Measurements from ENCODE around the gene PIP4K2A.

PIP4K2A gene

DNA sequence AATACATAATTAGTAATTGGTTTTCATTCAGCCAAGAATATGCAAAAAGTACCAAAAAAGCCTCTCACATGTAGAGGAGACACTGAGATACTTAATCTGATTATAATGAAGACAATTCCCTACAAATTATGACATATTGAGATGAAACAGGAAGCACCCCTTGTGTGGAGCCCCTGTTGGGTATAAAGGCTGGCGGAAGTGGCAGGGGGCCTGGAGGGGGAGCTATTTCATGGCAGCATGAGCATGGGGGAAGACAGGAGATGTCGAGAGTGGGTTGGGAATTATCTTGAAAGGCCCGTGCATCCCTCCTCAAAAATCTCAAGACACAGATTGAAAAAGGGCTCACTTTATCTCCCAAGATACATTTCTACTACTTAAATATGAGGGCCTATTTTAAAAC is 96.9 kb downstream of the PIP4K2A start:
- no peak for DNase-seq

DNA sequence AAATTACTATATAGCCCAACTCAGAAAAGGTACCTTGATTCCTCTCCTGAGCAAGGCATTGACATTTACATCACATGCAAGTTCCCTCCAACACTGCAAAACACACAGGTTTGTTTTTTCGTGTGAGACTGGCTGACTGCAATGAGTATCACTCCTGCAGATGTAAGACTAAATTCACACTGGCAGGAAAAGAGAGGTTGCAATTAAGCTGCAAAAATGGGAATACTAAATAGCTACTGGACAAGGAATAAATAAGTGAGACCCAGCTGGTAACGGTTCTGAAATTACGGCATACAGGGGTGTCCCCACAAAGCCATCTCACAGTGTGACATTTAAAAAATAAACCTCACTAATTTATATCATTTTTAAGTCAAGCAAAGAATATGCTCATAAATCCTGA is 97.3 kb downstream of the PIP4K2A start:
- no peak for DNase-seq

DNA sequence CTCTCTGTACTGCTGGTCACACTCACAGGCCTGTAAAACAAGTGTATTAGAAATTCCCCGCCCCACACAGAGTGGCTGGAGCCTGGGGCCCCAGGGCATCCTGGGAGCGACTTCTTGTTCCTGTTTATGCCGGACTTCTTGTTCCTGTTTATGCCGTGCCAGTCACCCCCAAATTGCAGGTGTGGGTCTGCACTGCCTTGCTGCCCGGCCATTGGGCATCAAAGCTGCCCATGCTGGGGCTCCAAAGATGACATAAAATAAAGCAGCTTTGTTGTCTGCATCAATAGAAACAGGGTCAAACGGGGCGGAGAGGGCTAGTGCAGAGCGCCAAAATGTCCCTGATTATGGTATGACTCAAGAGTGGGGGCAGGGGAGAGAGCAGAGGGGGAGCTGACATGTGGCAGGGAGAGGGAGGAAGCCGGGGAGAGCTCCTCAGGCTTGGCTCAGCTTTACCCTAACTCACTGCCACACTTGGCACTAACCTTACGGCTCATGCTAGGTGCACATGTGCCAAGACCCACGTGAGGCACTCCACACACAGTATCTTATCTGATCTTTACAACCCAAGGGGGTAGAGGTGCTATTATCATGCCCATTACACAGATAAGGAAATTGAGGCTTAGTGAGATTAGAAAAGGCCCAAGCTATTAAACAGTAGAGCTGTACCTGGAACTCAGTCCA is 98.4 kb downstream of the PIP4K2A start:
- peak; percentile 46 for DNase-seq

DNA sequence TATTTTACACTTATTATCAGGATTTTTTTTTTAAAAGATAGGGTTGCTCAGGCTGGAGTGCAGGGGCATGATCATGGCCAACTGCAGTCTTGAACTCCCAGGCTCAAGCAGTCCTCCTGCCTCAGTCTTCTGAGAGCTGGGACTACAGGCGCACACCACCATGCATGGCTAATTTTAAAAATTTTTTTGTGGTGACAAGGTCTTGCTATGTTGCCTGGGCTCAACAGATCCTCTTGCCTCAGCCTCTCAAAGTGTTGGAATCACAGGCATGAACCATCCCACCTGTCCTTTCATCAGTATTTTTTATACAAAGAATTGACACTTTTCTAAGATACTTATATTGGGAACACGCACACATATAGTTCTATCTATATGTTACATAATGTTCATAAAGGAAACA is 99.3 kb downstream of the PIP4K2A start:
- DNase-seq: no peak

DNA sequence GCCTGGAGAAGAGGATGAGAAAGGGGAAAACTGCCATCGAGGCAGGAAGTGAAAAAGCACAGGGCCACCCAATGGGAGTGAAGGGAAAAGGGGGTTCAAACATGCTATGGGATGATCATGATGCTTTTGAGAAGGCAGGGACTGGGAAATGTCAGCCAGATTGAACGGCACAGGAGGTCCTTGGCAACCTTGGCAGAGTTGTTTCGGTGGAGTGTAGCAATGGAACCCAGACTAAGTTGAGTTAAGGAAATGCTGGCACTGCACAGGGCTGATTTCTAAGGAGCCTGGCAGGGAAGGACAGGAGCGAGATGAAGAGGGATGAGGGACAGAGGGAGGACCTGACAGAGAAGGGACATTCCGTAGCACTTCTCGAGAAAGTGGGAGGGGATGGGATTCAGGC is 101.4 kb downstream of the PIP4K2A start:
- no peak for DNase-seq

DNA sequence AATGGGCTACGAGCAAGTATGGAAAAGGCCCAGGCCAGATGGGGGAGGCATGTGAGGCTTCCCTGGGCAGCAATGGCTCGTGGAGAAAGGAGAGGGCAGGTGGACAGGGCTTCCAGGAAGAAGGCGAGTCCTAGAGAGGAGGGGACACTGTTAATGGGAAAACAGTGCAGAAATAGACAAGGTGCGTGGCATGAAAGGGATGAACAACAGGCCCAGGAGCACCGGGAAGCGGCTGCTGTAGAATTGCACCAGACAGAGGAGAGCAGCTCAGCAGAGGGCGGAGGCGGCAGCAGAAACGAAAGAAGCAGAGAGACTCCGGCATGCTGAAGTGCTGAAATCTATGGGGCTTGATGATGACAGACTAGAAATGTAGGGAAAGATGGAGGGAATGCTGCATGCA is 102.1 kb downstream of the PIP4K2A start:
- DNase-seq: no peak

DNA sequence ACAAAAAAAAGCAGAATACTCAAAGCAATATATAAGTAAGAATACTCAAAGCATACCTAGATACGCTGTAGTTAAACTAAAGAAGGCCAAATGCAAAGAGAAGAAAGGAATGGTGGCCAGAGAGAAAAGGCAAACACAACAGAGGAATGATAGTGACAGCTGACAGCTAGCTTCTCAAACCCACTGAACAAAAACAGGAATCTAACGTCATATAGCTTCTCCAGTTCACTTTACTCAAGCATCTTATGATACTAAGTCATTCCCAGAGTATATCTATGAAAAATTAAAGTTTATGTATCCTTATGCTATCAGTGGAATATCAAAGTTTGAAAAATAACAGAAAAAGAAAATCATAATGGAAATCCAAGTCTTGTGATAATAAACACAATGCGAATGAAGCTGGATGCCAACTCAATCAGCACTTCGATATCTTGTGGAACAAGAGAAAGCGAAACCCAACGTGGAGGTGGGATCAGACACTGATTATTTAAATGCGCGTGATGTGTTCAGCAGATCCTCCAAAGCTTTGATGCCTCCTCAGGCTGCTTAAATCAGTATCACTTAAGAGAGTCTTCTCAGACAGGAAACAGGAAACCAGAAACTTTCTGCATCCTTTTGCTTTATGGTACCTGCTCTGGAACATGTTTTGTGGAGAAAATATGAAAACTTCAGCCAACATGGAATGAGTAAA is 102.8 kb downstream of the PIP4K2A start:
- peak; percentile 84 for DNase-seq

DNA sequence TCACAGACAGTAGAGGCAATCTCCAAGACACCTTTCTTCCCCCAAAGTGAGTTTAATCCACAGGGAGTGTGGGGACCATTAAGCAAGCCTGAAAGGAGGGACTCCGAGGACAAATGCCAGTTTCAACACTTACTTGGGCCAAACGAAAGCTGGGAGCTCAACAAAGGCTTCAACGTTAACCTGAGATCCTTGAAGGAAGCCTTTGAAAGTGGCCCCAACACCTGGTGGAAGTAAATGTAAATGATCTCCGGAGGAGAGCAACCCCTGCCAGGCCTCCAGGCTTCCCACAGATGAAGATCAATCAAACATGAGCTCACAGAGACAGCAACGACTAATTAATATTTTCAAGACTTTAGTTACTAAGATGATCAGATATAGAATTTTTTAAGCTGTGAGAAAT is 103.8 kb downstream of the PIP4K2A start:
- DNase-seq: no peak

DNA sequence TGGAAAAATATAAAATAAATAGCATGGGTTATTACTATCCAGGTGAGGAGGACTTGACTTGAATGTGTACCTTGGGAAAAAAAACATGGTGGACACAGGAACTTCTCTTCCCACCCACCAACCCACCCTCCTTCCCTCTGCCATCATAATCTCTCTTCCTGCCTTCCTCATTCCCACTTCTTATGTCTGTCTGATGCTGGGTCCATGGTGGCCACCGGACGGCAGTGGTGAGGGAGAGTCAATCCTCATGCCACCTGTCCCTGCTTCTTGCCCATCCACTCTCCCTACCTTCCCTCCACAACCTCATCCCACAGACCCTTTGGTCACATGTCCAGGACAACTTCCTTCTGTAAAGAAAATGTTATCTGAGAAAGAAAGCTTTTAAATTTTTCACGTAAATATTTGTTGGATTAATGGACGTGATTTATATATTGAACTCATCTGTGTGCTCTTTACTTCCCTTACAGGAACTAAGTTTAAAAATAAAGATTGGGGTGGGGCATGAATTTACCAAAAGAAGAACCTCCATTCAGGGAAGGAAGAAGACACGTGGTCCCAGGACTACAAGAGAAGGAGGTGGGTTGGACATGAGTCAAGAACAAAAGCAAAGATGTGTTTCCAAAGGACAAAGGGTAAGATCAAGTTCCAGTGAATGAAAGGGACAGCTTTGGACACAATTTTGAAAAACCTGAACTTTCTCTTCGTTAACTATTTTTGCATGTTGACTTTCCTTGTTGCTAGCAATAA is 104.5 kb downstream of the PIP4K2A start:
- no peak for DNase-seq

DNA sequence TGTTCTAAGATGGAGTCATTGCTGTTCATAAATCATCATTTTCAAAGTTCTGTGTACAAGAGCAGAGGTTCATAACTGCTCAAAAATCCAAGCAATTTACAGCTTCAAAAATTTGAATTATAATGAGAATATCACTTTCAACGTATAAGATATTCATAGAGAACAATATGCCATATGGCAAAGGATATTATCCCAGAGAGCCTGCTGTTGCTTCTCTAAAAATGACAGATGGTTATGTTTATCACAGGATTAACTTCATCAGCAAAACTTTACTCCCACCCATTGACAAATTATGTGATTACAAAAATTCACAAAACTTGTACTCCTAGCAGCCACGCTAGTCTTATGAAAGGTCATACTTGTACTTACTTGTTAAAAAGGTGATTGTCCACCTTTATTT is 105.1 kb downstream of the PIP4K2A start:
- DNase-seq: no peak

DNA sequence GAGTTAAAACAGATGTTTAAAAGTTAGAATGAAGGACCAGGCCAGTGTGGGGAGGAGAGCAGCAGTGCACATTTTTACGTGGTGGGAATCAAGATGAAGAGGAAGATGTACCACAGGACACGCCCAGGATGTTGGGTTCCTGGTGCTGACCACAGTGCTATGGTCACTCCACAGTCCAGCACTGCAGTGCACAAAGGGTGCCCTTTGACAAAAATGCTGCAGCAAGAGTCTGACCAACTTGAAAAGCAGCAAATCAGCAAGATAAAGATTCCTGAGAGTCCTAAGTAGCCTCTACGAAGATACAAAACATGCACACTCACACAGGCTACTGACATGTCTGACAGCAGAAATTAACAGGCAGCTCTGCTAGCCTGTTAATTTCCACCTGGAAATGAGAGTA is 107.1 kb downstream of the PIP4K2A start:
- no peak for DNase-seq

DNA sequence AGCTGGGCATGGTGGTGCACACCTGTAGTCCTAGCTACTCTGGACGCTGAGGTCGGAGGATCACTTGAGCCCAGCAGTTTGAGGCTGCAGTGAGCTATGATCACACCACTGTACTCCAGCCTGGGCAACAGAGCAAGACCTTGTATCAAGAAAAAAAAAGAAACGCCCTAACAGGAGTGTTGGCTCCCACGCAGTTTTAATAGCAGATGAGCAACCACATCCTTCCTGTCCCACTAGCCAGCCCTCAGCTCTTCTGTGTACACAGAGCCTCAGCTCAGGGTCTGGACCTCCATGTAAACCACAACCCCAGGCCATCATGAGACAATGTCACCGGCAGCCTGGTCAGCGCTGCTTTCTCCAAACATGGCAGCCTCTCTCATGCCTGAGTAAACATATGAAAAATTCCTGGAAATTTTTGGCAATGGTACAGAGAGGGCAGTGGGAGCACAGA is 108.2 kb downstream of the PIP4K2A start:
- DNase-seq: peak; percentile 52

DNA sequence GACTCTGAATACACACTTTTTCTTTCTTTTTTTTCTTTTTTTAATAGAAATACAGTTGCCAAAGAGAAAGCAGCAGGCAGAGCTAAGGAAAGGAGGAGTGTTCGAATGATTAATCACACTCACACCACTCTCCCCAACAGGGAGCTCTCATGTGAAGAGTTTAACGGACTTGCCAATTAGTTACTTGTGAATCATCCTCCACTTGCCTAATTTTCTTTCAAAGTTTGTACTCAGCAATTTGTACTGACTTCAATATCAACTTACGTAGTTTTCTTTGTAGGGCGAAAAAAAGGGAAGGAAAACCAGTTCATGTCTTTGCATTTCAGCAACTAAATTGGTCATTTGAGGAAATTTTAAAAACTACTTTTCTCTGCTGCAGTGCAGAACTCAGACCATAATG is 109.2 kb downstream of the PIP4K2A start:
- DNase-seq: no peak

DNA sequence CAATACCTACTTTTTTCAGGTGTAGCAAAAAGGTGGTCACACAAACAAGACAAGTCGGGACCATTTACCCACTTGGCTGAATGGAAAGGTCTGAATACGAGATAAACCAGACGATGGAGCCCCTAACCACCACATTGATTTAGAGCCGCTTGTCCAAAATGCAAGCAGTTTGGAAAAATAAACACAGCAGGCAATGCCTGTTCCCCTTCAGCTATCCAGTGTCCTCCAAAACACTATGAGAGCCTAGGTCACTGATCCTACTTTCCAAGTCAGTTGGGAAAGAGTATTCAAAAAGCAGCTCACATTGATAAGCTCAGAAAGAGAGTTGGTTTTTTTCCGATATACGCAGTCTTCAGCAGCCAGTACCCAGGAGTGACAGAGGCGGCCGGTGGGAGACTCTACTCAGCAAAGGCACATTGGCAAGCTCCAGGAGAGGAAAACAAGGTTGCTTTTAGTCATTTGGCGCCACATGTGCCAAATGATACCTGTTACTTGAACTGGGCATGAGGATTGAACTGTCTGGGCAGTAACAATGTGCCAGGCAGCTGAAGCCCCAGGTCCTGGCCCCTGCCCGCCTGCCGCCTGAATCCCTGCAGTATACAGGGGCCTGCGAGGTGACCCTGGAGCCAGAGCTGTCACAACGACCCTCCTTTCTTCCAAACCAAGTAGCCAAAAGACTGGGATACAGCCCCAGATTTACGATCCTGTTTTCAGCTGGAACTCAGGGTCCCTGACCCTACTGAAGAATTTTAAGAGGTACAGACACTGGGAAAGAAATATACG is 109.8 kb downstream of the PIP4K2A start:
- no peak for DNase-seq

DNA sequence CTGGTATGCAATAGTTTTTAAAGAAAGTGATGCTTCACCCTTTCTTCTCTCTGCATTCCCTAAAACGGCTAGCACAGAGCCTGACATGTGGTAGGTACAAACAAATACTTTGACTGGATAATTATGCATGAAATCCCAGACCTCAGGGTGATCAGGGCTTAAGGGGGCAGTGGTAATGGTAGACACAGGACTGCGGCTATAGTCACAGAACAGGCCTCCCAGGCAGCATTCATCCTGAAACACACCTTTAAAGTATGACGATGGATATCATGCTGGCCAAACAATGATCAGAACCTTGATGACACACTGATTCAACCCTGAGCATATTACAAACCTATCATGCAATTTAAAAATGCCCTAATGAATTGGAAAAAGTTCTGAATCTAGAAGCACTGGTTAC is 110.8 kb downstream of the PIP4K2A start:
- no peak for DNase-seq

DNA sequence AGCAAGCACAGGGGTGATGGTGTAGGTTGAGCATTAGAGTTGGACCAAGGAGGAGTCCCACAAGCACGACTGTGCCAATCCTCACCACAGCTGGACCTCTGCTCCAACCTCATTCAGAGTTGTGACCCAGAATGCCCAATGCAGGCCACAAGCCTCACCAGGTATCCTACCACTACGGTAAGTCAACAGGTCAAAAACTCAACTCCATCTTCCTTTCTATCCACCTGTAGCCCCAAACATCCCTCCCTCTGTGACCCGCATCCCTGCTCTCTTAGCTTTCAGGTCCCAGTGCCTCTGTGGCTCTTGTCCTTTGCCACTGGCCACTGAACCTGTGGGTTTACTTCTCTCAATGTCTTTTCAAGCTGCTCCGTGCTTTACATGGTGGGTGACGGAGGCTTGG is 112.8 kb downstream of the PIP4K2A start:
- no peak for DNase-seq

DNA sequence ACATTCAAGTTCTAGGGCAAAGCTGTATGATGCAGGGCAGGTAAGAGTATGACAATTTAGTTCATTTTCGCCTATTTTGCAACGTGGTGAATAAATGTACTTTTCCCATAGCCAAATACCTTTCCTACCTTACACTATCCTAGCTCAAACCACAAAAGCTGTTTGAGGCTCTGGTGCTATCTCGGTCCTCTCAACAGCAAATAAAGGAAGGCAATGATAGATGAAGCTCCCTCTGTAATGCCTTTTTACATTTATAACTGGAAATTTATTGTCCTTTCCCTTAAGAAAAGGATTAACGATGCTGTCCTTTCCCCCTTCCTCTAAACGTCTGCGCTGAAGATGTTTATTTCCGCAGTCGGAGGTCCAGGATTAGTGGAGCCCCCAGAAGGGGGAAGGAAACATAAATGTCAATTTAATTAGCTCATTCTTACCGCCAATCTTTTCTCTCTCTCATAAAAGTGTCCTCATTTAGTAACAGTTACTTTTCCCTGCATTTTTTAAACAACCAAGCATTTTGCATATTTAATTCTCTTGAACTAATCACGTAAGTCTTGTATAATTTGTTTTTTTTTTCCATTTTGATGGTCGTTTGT is 114.6 kb downstream of the PIP4K2A start:
- DNase-seq: no peak

DNA sequence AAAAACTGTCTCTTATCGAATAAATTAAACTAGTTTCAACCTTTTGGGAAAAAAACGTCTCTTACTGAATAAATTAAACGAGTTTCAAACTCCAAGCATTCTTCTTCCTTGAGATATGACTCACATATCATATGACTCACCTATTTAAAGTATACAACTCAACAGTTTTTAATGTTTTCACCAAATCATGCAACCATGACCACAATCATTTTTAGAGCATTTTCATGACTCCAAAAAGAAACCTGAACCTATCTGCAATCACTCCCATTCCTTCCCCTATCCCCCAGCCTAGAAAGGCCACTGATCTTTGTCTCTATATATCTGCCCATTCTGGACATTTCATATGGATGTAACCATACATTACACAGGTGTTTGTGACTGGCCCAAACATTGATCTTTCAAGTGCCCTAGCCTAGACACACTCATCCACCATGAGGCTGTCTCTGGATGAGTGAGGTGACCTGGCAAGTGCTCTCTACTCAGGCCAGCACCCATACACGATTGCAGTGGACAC is 115.3 kb downstream of the PIP4K2A start:
- peak; percentile 54 for DNase-seq

DNA sequence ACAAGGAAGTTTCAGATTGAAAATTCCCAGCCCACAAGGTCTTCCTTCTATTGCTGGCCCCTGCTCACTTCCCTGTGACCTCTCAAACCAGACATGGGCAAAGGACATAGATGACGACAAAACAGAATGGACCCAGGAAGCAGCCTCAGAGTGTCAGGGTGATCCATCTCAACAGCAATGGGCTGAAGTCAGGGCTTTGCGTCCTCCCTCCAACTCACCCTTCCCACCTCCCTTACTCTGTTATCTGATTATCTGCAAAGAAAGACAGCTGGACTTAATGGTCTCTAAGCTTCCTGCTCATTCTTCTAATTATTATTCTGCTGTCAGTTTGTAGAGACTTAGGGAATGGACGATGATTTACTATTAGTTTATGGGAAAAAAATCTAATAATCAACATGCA is 115.9 kb downstream of the PIP4K2A start:
- DNase-seq: no peak

DNA sequence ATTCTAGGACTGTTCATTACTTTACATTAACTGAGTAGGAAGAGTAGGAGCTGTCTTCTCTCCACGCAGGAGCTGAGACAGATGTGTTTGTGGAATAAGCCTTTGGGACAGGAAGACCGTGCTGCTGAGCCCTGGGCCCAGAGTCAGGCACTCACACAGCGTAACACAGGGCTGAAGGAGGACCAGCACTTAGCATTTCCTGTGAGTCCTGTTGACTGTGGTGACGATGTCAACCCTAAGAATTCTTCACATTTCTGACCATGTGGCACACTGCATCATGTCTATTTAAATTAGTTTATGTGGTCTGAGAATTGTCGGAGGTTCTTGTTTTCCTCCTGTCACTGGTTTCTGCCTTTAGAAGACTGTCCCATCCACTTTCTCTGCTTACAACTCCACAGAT is 117.2 kb downstream of the PIP4K2A start:
- DNase-seq: no peak

DNA sequence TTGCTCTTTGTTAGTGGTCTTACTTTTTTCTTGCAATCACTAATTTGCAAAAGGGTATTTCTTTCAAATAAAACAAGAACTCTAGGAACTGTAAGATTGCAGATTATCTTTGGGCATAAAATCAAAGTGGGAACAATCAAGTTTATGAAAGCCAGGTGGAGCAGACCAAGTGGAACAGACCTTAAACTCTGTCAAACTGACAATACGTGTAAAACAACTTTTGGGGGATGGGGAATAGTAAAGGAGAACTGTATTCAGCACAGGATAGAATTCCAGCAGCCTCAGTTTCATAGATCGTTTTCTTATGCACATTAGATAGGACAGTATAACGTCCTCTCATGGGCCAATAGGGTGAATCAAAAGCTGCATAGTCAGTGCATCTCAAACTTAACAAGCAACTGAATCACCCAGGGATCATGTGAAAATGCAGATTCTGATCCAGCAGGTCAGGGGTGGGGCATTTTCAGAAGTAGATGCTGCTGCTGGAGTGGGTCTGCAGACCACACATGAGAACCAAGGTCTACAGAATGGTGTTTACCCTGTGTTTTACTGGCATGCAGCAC is 120.7 kb downstream of the PIP4K2A start:
- no peak for DNase-seq

DNA sequence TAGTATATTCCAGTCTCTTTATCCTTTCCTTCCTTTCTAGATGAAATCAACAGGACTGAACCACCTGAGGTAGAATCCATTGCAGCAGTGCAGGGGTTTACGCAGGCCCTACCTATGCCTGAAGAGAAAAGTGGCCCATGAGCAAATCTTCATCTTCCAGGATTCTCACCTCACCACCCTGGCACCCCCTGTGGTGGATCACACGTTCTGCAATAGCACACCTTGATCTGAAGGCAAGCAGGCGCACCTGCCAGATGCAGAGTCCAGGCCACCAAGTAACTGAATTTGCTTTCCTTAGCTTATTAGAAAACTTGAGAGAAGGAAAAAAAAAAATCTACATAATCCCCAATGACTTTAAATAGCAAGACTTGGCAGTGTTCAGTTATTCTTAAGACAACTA is 121.4 kb downstream of the PIP4K2A start:
- DNase-seq: no peak

All from activated CD4-positive, alpha-beta T cell treated with anti-CD3 and anti-CD28 coated beads, Interleukin-2, amount 50 U/mL, for 16 hours (primary cell).